K562 (cell line): ENCODE results near the gene FAM117A. TPM values are rescaled to one million over a fixed set of nuclear protein-coding genes. Genes with fewer than 3 reads are reported as not detected.

ENCODE experiments used
- BRCA1 ChIP-seq, 2 experiments: fragments of 450-650 bp in 1 of 2; sonication (generic) in 1 of 2; formaldehyde crosslinking in 1 of 2; IDR thresholded peaks; 2 replicates each; pipeline versions ENCODE4 v1.5.0 to v1.6.1; 2017 to 2020; ENCODE audit warnings: mild to moderate bottlenecking in 1 of 2, missing genetic modification reagents in 1 of 2
- CLOCK ChIP-seq: fragments of 250-450 bp; sonication (Bioruptor Pico); IDR thresholded peaks from 2 replicates; pipeline ENCODE4 v1.4.0; 2020; ENCODE audit warnings: mild to moderate bottlenecking, moderate library complexity, borderline replicate concordance
- DLX4 ChIP-seq: fragments of 250-450 bp; sonication (Bioruptor Pico); IDR thresholded peaks from 2 replicates; pipeline ENCODE4 v1.6.1; 2021; ENCODE audit warnings: mild to moderate bottlenecking
- FIP1L1 ChIP-seq: fragments of 200-400 bp; formaldehyde crosslinking; IDR thresholded peaks from 2 replicates; pipeline ENCODE4 v1.6.1; 2018; ENCODE audit warnings: mild to moderate bottlenecking, low read depth, low read length; ENCODE audit not compliant: poor library complexity, severe bottlenecking
- GTF3C2 ChIP-seq: IDR thresholded peaks from 3 replicates; pipeline ENCODE4 v1.6.1; 2011; ENCODE audit warnings: borderline replicate concordance, mild to moderate bottlenecking, moderate library complexity; ENCODE audit not compliant: insufficient read length; ENCODE audit errors: extremely low read depth
- HMG20A ChIP-seq: fragments of 450-650 bp; formaldehyde crosslinking; conservative IDR thresholded peaks from 2 replicates; pipeline ENCODE4 v1.4.0; 2020; ENCODE audit warnings: mild to moderate bottlenecking, mixed read lengths
- HMG20B ChIP-seq: fragments of 250-450 bp; sonication (Bioruptor Pico); IDR thresholded peaks from 2 replicates; pipeline ENCODE4 v1.5.0; 2021; ENCODE audit warnings: mild to moderate bottlenecking
- KLF10 ChIP-seq: fragments of 250-450 bp; sonication (Bioruptor Pico); IDR thresholded peaks from 2 replicates; pipeline ENCODE4 v1.6.1; 2021; ENCODE audit warnings: matching md5 sums
- MAFK ChIP-seq: IDR thresholded peaks from 2 replicates; pipeline ENCODE4 v1.6.1; 2011; ENCODE audit warnings: low read length, improper control_type of control experiment
- PCBP1 ChIP-seq: fragments of 200-400 bp; formaldehyde crosslinking; IDR thresholded peaks from 2 replicates; pipeline ENCODE4 v1.6.1; 2018; ENCODE audit warnings: mild to moderate bottlenecking, low read depth, low read length; ENCODE audit not compliant: poor library complexity, severe bottlenecking
- POLR3A ChIP-seq: IDR thresholded peaks from 2 replicates; pipeline ENCODE4 v1.6.1; 2011; ENCODE audit warnings: borderline replicate concordance, mild to moderate bottlenecking, moderate library complexity; ENCODE audit not compliant: insufficient read length, insufficient read depth; ENCODE audit errors: extremely low read depth
- PREB ChIP-seq: sonication (generic); formaldehyde crosslinking; IDR thresholded peaks from 2 replicates; pipeline ENCODE4 v1.8.1; 2023; ENCODE audit warnings: mild to moderate bottlenecking, missing genetic modification reagents
- SMARCA4 ChIP-seq: fragments of 450-650 bp; IDR thresholded peaks from 2 replicates; pipeline ENCODE4 v1.6.1; 2016
- SMARCE1 ChIP-seq: fragments of 450-650 bp; IDR thresholded peaks from 2 replicates; pipeline ENCODE4 v1.7.1; 2016; ENCODE audit warnings: mild to moderate bottlenecking
- SREBF2 ChIP-seq: sonication (generic); formaldehyde crosslinking; IDR thresholded peaks from 2 replicates; pipeline ENCODE4 v1.4.0; 2020; ENCODE audit warnings: mild to moderate bottlenecking, missing genetic modification reagents
- TGIF2 ChIP-seq: sonication (generic); formaldehyde crosslinking; IDR thresholded peaks from 2 replicates; pipeline ENCODE4 v1.8.1; 2022; ENCODE audit warnings: mild to moderate bottlenecking, missing genetic modification reagents, moderate library complexity
- ZBTB8A ChIP-seq: fragments of 450-650 bp; IDR thresholded peaks from 2 replicates; pipeline ENCODE4 v1.6.1; 2018; ENCODE audit warnings: mild to moderate bottlenecking, moderate library complexity; ENCODE audit not compliant: partially characterized antibody
- ZNF134 ChIP-seq: fragments of 250-450 bp; sonication (Bioruptor Pico); conservative IDR thresholded peaks from 2 replicates; pipeline ENCODE4 v1.4.0; 2020
- ZNF174 ChIP-seq: fragments of 250-450 bp; sonication (Bioruptor Pico); IDR thresholded peaks from 2 replicates; pipeline ENCODE4 v1.4.0; 2020; ENCODE audit warnings: mild to moderate bottlenecking
- ZNF644 ChIP-seq: fragments of 200-800 bp; sonication (Bioruptor generic); IDR thresholded peaks from 2 replicates; pipeline ENCODE4 v1.6.1; 2016; ENCODE audit warnings: low read depth, missing genetic modification characterization, missing compliant biosample characterization
- ZNF707 ChIP-seq: fragments of 250-450 bp; sonication (Bioruptor Pico); conservative IDR thresholded peaks from 2 replicates; pipeline ENCODE4 v1.8.0; 2022; ENCODE audit warnings: inconsistent platforms, mild to moderate bottlenecking, moderate library complexity
- polyA plus RNA-seq, 8 experiments: library from polyadenylated mRNA; depleted of rRNA in 4 of 8; stranded (reverse) in 5 of 8; unstranded in 3 of 8; fragments of >200 nt; fragmentation: Nextera tagmentation in 2 of 8; fragmentation: Illumina TruSeq in 1 of 8; extraction: Ambion mirVana in 2 of 8; extraction: Trizol in 1 of 8; gene quantifications; 2 replicates each; pipeline versions ENCODE4 v1.2.1 to v1.2.3, GENCODE V29; 2011 to 2014; ENCODE audit warnings: inconsistent platforms in 1 of 8, missing spikeins in 1 of 8
- total RNA-seq, 7 experiments: library from RNA; depleted of rRNA in 6 of 7; stranded (reverse); fragments of >200 nt in 6 of 7; fragmentation: Illumina TruSeq in 2 of 7; extraction: Trizol in 2 of 7; gene quantifications; 2 replicates each; pipeline versions ENCODE4 v1.2.1 to v1.2.3, GENCODE V29; 2011 to 2021; ENCODE audit warnings: low replicate concordance in 1 of 7

The FAM117A gene
- total and polyA plus RNA-seq, 9 of the 15 experiments (the other 6 are each of a cell fraction or from before 2014, with no cell fraction given) = 3.1 to 79.7 (median 36.6) TPM

- TF ChIP-seq CLOCK (CRISPR knock-in tag) (no peak), BRCA1 (IDR thresholded peaks at IDR 0.05) (no peak), BRCA1 (CRISPR knock-in tag; IDR thresholded peaks at IDR 0.05) (no peak), FIP1L1 (peak; percentile 38), ZNF644 (peak; percentile 66; the same call in 1 of the 2 replicates), POLR3A (no peak), HMG20B (CRISPR knock-in tag) (no peak), GTF3C2 (no peak), SMARCA4 (peak; percentile 15; the same call in 1 of the 2 replicates), DLX4 (no peak), ZBTB8A (no peak), PCBP1 (no peak), TGIF2 (no peak), SMARCE1 (0 out of 2 replicates have a peak, but pooled peaks have one; percentile 22), PREB (CRISPR knock-in tag) (no peak), SREBF2 (CRISPR knock-in tag) (no peak), ZNF174 (CRISPR knock-in tag) (no peak), KLF10 (no peak), HMG20A (CRISPR knock-in tag) (no peak), ZNF134 (CRISPR knock-in tag) (no peak), ZNF707 (CRISPR knock-in tag) (no peak), MAFK (no peak)
These were observed 56.1 kb downstream of the FAM117A start, which contains the start of gene SLC35B1 (continued) for GRCh38 chr17:49707608-49708514.
